ENCODE measurements around the gene C1orf174.

DNA sequence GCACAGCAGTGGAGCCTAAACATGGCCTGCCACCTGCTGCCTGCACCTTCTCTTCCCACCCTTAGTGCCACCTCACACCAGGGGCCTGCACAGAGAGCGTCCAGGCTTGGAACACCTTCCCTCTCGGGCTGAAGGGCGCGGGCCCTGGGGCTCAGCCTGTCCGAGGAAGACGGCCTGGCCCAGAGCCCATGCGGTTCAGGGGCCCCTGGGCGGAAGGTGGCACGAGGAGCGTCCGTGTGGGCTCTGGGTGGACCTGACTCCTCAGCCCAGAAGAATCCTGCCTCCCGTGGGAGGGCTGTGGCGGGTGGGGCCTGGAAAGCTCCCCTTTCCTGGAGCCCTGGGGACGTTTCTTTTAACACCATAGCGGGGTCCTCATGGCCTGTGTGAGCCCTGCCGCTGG lies 23.4 kb downstream of the C1orf174 start:
- TF ChIP-seq, protein P1, sequence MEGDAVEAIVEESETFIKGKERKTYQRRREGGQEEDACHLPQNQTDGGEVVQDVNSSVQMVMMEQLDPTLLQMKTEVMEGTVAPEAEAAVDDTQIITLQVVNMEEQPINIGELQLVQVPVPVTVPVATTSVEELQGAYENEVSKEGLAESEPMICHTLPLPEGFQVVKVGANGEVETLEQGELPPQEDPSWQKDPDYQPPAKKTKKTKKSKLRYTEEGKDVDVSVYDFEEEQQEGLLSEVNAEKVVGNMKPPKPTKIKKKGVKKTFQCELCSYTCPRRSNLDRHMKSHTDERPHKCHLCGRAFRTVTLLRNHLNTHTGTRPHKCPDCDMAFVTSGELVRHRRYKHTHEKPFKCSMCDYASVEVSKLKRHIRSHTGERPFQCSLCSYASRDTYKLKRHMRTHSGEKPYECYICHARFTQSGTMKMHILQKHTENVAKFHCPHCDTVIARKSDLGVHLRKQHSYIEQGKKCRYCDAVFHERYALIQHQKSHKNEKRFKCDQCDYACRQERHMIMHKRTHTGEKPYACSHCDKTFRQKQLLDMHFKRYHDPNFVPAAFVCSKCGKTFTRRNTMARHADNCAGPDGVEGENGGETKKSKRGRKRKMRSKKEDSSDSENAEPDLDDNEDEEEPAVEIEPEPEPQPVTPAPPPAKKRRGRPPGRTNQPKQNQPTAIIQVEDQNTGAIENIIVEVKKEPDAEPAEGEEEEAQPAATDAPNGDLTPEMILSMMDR (IDR thresholded peaks at IDR 0.05; ENCODE audit: poor library complexity, severe bottlenecking), result no peak
- TF ChIP-seq EP300 (conservative IDR thresholded peaks at IDR 0.05; ENCODE audit: poor library complexity, severe bottlenecking), result no peak
- no peak for TF ChIP-seq POLR2AphosphoS5 (IDR thresholded peaks at IDR 0.05)
- no peak for TF ChIP-seq EZH2 (IDR thresholded peaks at IDR 0.05; ENCODE audit: borderline replicate concordance, insufficient read depth, low read length, poor library complexity, severe bottlenecking)

All from neural cell (in vitro differentiated cells).